ENCODE data around the gene A3GALT2.

The A3GALT2 gene

GRCh38 chr1:33366762-33367484 is 46.0 kb upstream of the A3GALT2 start:
- TF ChIP-seq CTCF (IDR thresholded peaks at IDR 0.05; ENCODE audit: control insufficient read depth, insufficient read depth, low read depth, low read length, missing control alignments), result no peak
- H3K4me3 ChIP-seq (ENCODE audit: control insufficient read depth, low read depth, low read length), result no peak overlapping the region
- no peak for DNase-seq (ENCODE audit: low read depth)

DNA sequence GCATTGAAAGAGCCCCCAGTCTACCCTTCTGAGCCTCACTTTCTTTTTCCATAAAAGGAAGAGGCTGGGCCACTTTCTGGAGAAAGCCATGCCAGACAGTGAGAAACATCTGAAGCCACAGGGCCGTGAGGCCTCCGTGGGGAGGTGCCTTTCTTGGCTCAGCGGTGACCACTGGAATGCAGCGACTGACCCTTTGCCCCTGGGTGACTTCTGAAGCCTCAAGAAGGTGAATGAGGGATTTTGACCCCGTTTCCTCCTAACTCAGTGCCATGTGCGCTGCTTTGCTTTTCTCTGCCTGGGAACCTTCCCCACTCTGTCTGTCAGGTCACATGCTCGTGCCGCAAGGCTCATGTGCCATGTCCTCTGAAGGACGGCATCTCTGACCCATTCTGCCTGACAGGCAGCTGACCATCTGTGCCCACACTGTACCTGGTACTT is 44.7 kb upstream of the A3GALT2 start:
- TF ChIP-seq CTCF (IDR thresholded peaks at IDR 0.05; ENCODE audit: control insufficient read depth, insufficient read depth, low read depth, low read length, missing control alignments), result no peak
- no peak overlapping the region for H3K4me3 ChIP-seq (ENCODE audit: control insufficient read depth, low read depth, low read length)
- DNase-seq (ENCODE audit: low read depth), result no peak

DNA sequence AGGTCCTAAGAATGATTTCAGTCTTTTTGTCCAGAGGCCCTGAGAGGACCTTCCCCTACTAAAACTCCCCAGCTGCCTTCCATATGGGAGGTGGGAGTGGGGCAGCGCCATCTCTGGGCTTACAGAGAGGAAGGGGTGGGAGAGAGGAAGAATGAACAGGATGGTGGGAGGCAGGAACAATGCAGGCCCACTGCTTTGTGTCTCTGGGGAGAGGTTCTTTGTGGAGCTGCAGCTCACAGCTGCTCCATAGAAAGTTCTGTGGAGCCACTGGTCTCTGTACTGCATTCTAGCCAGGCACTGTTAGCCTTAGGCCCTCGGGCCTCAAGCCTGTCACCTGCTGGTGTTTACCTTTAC is 43.6 kb upstream of the A3GALT2 start:
- no peak for TF ChIP-seq CTCF (IDR thresholded peaks at IDR 0.05; ENCODE audit: control insufficient read depth, insufficient read depth, low read depth, low read length, missing control alignments)
- H3K4me3 ChIP-seq (ENCODE audit: control insufficient read depth, low read depth, low read length), result no peak overlapping the region
- no peak for DNase-seq (ENCODE audit: low read depth)

DNA sequence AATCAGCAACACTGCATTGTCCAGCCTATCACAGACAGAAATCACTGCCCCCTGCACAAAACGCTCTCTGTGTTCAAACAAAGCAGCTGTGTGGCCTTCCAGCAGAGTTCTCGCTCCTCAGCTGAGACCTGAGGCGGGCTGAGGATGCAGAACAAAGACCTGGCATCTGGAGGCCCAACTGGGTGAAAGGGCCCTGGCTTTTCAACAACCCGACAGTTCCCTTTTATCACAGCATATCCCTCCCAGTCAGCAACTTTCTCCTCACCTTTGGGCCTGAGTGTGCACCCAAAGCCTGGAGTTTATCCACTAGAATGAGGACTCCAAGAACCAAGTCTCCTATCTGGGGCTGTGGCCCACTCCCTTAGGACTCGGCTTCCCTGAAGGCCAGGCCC is 42.6 kb upstream of the A3GALT2 start:
- no peak for DNase-seq (ENCODE audit: low read depth)
- H3K4me3 ChIP-seq (ENCODE audit: control insufficient read depth, low read depth, low read length), result no peak overlapping the region
- no peak for TF ChIP-seq CTCF (IDR thresholded peaks at IDR 0.05; ENCODE audit: control insufficient read depth, insufficient read depth, low read depth, low read length, missing control alignments)

DNA sequence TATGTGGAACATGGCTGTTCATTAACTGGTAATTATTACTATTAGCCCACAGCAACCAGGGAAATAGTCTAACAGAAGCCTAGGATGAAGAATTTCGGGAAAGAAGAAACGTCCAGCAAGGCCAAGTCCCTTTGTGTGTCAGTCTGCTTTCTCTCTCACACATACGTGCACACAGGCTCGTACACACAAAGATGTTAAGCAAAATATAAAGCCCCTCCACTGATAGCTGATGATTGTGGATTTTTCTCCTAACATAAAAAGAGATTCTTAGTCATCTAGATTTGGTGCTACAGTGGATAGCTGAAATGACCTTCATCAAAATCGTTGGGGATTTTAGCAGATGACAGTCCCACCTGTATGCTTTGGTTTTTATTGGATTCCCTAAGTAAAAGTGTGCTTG is 42.1 kb upstream of the A3GALT2 start:
- DNase-seq (ENCODE audit: low read depth), result no peak
- no peak for TF ChIP-seq CTCF (IDR thresholded peaks at IDR 0.05; ENCODE audit: control insufficient read depth, insufficient read depth, low read depth, low read length, missing control alignments)
- H3K4me3 ChIP-seq (ENCODE audit: control insufficient read depth, low read depth, low read length), result no peak overlapping the region

DNA sequence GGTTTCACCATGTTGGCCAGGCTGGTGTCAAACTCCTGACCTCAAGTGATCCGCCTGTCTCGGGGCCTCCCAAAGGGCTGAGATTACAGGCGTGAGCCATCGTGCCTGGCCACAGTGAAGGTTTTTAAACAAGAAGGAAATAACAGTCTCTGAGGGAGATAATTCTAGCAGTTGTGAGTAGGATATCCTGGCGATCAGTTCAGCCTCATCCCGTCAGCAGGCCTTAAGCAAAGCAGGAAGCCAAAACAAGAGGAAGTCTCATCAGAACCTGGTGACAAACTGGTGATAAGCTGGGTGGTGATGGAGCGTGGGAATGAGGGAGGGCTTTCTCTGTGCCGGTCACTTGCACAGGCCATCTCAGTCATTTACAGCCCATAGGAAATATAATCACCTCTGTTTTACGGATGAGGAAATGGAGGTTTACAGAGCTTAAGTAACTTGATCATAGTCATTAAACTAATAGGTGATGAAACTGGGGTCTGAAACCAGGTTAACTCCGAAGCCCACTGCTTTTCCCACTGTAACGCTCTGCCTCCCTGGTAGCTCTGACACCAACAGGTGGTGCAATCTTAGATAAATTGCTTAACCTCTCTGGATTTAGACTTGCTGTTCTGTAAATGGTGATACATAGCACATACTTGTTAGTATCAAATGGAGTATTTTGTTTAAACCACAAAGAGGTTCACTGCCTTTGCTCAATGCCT is 40.8 kb upstream of the A3GALT2 start:
- no peak for DNase-seq (ENCODE audit: low read depth)
- H3K4me3 ChIP-seq (ENCODE audit: control insufficient read depth, low read depth, low read length), result no peak overlapping the region
- TF ChIP-seq CTCF (IDR thresholded peaks at IDR 0.05; ENCODE audit: control insufficient read depth, insufficient read depth, low read depth, low read length, missing control alignments), result no peak

Data from AG09309 (cell line).